ENCODE results near the gene TESPA1. TPM values are rescaled to one million over a fixed set of nuclear protein-coding genes. Genes with fewer than 3 reads are reported as not detected.

Gene TESPA1, protein sequence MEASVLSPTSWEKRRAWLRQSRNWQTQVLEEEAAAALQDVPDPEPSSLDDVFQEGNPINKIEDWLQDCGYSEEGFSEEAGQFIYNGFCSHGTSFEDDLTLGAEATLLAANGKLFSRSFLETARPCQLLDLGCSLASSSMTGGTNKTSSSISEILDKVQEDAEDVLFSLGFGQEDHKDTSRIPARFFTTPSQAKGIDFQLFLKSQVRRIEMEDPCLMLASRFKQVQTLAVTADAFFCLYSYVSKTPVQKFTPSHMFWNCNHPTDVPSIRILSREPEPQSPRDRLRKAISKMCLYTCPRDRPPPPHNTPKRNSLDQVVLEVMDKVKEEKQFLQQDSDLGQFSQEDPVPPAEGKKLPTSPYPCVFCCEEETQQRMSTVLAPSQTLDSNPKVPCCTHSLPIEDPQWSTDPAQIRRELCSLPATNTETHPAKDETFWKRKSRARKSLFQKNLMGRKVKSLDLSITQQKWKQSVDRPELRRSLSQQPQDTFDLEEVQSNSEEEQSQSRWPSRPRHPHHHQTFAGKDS
- total RNA-seq: 10 to 100 TPM; 86.5 to 95.5 TPM

DNA sequence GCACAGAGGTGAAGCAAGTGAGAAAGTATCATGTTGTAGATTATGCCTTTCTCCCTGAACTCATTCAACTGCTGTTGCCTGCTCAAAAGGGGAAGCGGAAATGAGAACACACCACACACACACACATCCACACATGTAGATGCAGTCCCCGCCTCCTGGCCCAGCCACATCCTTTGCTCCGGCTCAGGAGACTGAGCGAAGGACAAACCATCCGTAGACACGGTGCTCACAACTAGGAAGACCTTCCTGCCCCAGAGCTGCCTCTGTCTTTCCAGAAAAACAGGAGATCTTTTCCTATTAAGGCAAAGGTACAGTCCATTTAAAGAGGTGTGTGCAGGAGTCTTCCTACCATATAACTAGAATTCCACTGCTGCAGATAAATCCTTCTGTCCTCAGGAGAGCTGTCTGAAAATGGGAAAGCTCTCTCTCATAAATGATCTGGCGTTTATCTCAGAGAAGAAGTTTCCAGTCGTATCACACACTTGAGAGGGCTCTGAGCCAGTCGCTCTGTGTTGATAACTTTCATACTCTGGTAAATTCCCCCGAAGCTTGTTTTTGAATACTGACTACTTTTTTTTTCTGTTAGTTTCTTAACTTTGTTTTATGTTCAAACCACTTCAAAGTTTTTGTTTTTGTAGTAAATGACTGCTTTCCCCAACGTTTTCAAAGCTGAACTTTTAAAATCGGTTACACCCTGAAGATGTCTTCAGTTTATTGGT, at the start of gene TESPA1:
TSS of gene TESPA1 (minus strand) at position 105 of the 719 bp plus-strand sequence. CDS start 10,200 bp downstream, outside the sequence.
- peaks cover 79% of the 10 kb centered on the region for H3K4me1 Mint-ChIP-seq (ENCODE audit: low read depth)
- DNase-seq (peak; percentile 86 to 89), ATAC-seq (replicated peaks in 1 of 2) (peak; percentile 87 to 92)
- peak within 1 kb of the TSS; percentile 97 for H3K27ac Mint-ChIP-seq
- no peaks in the 10 kb centered on the region for H3K27me3 Mint-ChIP-seq (ENCODE audit: low read depth)
- peak within 1 kb of the TSS; percentile 78 to 94 for H3K4me3 Mint-ChIP-seq
- H3K36me3 Mint-ChIP-seq (ENCODE audit: insufficient read depth in 2 of 2): peaks cover 18 to 19% of the 10 kb centered on the region in 2 donors
- no peaks in the 10 kb centered on the region for H3K9me3 Mint-ChIP-seq

DNA sequence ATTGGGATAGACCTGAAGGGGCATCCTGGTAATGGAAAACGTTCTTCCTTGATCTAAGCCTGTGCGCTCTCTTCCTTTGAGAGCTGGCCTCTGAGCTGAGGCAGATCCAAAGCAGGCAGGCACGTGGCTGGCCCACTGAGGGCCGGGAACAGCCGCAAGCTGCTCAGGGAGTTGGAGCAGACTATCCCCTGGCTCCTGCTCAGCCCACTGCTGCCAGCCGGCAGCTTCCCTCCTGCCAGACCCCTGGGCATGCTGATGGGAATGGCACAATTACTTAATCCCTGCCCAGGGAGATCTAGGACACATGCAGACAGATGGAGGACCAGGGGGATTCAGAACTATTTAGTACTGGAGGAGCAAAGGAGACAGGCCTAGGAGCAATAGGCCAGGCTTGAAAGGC, 49.7 kb upstream of the TESPA1 start:
- ATAC-seq (replicated peaks in 1 of 2) (no peak), DNase-seq (no peak)
- Mint-ChIP-seq H3K36me3 (ENCODE audit: insufficient read depth in 2 of 2) (no peaks in the 10 kb centered on the region), H3K9me3 (no peaks in the 10 kb centered on the region), H3K27me3 (ENCODE audit: low read depth) (peaks cover 5% of the 10 kb centered on the region), H3K27ac (no peak overlapping the region), H3K4me1 (ENCODE audit: low read depth) (peaks cover 23% of the 10 kb centered on the region), H3K4me3 (no peak overlapping the region)

DNA sequence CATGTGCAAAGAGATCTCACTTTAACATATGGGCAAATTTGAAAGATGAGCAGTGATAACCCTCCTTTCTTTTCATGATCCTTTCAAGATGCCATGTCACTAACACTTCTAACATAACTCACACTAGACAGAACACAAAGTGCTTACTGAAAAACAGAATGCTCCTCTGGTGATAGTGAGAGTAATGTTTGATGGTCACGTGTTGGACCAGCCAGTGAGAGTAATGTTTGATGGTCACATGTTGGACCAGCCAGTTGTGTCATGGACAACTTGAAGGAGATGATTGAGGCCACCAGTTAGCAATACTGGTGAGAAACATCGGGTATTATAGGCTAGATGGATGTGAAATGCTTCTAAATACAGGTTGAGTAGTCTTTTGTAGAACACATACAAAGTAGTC, 40.9 kb upstream of the TESPA1 start:
- H3K4me3 Mint-ChIP-seq: no peak overlapping the region
- H3K27ac Mint-ChIP-seq: no peak overlapping the region
- H3K4me1 Mint-ChIP-seq (ENCODE audit: low read depth): peaks cover under 1% of the 10 kb centered on the region
- ATAC-seq (replicated peaks in 1 of 2): no peak
- no peaks in the 10 kb centered on the region for H3K36me3 Mint-ChIP-seq (ENCODE audit: insufficient read depth in 2 of 2)
- no peak for DNase-seq
- H3K27me3 Mint-ChIP-seq (ENCODE audit: low read depth): peaks cover 25% of the 10 kb centered on the region
- peaks cover 0 to 2% of the 10 kb centered on the region in 2 donors for H3K9me3 Mint-ChIP-seq

DNA sequence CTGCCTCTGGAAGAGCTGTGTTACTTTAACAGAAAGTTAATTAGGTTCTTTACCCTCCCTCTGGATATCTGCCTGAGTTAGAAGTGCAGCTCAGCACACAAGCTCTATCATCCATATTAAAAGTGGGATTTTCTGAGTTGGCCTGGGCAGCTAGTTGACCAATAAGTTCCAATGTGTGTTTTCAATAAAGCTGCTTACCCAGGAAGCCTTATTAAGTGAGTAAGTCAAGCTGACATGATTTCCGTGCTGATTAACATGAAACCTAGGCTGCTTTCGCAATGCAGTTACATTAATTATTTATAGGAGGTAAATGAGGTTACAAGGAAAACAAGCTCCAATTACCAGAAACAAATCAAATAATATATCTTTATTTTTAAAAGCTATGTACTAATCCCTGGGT, 40.0 kb upstream of the TESPA1 start:
- H3K9me3 Mint-ChIP-seq: peaks cover 0 to 2% of the 10 kb centered on the region in 2 donors
- H3K27ac Mint-ChIP-seq: no peak overlapping the region
- DNase-seq (no peak), ATAC-seq (replicated peaks in 1 of 2) (no peak)
- H3K36me3 Mint-ChIP-seq (ENCODE audit: insufficient read depth in 2 of 2): no peaks in the 10 kb centered on the region
- peaks cover 10% of the 10 kb centered on the region for H3K4me1 Mint-ChIP-seq (ENCODE audit: low read depth)
- no peak overlapping the region for H3K4me3 Mint-ChIP-seq
- peaks cover 29% of the 10 kb centered on the region for H3K27me3 Mint-ChIP-seq (ENCODE audit: low read depth)

DNA sequence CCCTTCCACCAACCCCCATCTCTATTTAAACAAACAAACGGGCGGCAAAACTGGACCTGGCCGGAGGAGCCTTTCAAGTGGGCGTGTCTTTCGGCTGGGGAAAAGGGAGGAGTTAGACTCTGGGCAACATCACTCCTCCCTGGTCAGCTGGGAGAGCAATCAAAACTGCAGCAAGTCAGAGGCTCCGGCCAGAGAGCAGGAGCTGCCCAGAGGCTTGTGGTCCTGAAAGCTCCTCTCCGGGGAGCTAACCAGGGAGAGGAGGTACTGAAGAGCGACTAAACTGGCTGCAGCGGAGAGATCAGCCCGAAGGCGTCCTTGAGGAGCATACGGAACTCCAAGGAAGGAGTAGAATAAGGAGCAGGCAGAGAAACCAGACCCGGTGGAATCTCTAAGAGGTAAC, 35.2 kb upstream of the TESPA1 start, which contains the start of gene NEUROD4:
TSS of gene NEUROD4 (plus strand) at position 191 of the 400 bp plus-strand sequence. CDS start 6,466 bp downstream, outside the sequence.
- no peaks in the 10 kb centered on the region for H3K9me3 Mint-ChIP-seq
- DNase-seq (peak; percentile 9 to 13), ATAC-seq (replicated peaks in 1 of 2) (peak in 1 of 2 donors; percentile 48)
- peaks cover 13% of the 10 kb centered on the region for H3K4me1 Mint-ChIP-seq (ENCODE audit: low read depth)
- H3K4me3 Mint-ChIP-seq: peak within 1 kb of the TSS in 1 of 2 donors; percentile 43
- H3K27me3 Mint-ChIP-seq (ENCODE audit: low read depth): peaks cover 39% of the 10 kb centered on the region
- H3K36me3 Mint-ChIP-seq (ENCODE audit: insufficient read depth in 2 of 2): no peaks in the 10 kb centered on the region
- H3K27ac Mint-ChIP-seq: no peak within 1 kb of the TSS

DNA sequence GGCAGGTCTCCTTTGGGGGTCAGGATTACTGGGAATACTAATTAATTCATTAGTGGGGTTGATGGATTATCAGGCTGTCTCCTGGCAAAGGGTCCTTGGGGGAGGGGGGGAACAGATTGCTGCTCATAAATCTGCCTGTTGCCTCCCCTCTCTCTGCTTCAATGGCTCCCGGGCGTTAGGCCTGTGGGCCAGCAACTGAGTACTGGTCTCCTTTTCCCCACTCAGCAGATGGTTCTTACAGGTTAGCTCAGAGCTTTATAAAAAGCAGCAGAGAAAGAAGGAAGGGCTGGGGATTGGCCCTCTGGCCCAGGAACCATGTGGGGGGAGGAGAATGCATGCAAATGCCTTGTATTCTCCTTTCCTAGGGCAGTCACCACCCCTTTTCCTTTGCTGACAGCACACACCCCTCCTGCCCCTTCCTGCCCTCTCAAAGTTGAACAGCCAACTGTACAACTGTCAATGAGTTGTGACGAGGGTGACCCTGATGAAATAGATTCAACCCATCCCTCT, 32.9 kb upstream of the TESPA1 start:
- Mint-ChIP-seq H3K27me3 (ENCODE audit: low read depth) (peaks cover 32% of the 10 kb centered on the region), H3K4me1 (ENCODE audit: low read depth) (peaks cover 13% of the 10 kb centered on the region), H3K4me3 (no peak overlapping the region), H3K36me3 (ENCODE audit: insufficient read depth in 2 of 2) (peaks cover 4 to 5% of the 10 kb centered on the region in 2 donors), H3K9me3 (peaks cover 0 to 7% of the 10 kb centered on the region in 2 donors), H3K27ac (no peak overlapping the region)
- ATAC-seq (replicated peaks in 1 of 2) (no peak), DNase-seq (no peak)

DNA sequence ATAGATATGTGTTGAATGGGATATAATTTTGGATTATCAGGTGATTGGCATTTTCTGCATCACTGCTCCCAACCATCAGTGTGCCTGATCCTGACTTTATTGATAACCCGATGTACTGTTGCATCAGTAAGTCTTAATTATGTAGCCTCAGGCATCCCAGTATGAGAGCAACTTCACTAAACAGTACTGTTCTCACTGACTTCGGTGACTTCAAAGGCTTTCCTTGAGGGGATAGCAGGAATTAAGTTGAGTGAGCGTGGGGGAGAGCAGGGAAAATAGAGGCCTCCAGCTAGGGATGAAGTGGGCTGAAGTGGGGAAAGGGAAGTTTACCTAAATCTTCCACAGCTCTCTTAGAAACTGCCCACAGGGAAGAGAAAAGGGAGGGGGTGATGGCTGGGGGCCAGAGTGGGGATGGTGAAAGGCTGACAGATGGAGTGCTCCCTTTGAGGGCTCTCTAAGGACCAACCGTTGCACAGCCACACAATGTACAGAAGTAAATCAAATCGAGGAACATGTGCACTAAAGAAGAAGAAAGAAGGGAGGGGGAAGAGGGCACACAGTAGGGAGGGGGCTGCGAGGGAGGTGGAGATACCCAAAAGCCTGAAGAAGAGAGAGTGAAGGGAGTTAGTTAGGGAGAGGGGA, 24.5 kb upstream of the TESPA1 start:
- Mint-ChIP-seq H3K9me3 (peaks cover 3 to 10% of the 10 kb centered on the region in 2 donors), H3K4me3 (no peak overlapping the region), H3K36me3 (ENCODE audit: insufficient read depth in 2 of 2) (peaks cover 7 to 8% of the 10 kb centered on the region in 2 donors), H3K27me3 (ENCODE audit: low read depth) (peaks cover 13% of the 10 kb centered on the region), H3K27ac (no peak overlapping the region), H3K4me1 (ENCODE audit: low read depth) (no peaks in the 10 kb centered on the region)
- DNase-seq (no peak), ATAC-seq (replicated peaks in 1 of 2) (no peak)

DNA sequence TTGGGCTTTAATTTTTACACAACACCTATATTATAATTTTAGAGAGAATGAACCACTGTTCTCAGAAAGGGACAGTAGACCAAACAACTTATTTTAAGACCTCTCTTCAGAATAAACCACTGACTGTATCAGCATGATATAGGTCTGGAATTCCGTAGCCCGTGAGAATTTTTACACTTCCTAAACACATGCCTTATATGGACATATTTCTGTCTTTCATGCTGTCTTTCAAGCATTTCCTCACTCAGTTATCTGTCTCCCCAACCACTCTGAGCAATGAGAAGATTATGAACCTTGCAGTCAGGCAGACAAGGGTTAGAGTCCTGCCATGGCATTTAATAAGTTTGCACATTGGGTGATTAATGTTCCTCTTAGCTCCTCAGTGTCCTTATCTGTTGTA, 17.8 kb upstream of the TESPA1 start:
- Mint-ChIP-seq H3K27me3 (ENCODE audit: low read depth) (no peaks in the 10 kb centered on the region), H3K27ac (no peak overlapping the region), H3K36me3 (ENCODE audit: insufficient read depth in 2 of 2) (peaks cover 3 to 5% of the 10 kb centered on the region in 2 donors), H3K9me3 (peaks cover 3 to 4% of the 10 kb centered on the region in 2 donors), H3K4me1 (ENCODE audit: low read depth) (peaks cover 10% of the 10 kb centered on the region), H3K4me3 (no peak overlapping the region)
- ATAC-seq (replicated peaks in 1 of 2) (no peak), DNase-seq (no peak)

DNA sequence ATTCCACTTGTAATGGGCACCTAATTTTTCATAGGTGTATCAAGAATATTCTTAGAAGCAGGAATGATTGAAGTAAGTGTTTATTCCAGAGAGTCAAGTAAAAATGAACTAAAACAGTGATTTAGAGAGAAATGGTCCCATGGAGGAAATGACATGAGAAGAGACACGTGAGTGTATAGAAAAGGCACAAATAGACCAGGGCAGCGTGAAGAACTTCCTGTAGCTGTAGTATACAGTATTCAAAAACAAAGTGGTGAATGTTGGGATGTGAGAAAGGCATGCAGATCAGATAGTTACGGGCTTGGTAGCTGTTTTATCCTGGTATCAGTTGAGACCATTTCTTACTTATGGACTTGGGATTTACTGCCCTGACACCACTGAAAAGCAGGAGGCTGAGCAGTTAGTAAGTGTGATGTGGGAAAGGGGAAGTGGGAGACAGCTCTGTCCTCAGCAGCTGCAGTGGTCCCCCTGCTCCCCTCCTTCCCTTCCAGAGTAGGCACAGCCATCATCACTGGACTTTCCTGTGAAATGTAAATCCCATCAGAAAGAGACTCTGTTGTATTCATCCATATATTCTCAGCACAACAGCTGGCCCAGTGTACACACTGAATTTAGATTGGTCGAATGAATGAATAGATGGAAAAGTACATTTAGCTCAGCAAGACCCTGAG, 16.8 kb upstream of the TESPA1 start:
- Mint-ChIP-seq H3K9me3 (peaks cover 3 to 4% of the 10 kb centered on the region in 2 donors), H3K36me3 (ENCODE audit: insufficient read depth in 2 of 2) (peaks cover 0 to 5% of the 10 kb centered on the region in 2 donors), H3K27ac (peak overlapping the region; percentile 6), H3K27me3 (ENCODE audit: low read depth) (no peaks in the 10 kb centered on the region), H3K4me3 (no peak overlapping the region), H3K4me1 (ENCODE audit: low read depth) (peaks cover 10% of the 10 kb centered on the region)
- DNase-seq (no peak), ATAC-seq (replicated peaks in 1 of 2) (no peak)

DNA sequence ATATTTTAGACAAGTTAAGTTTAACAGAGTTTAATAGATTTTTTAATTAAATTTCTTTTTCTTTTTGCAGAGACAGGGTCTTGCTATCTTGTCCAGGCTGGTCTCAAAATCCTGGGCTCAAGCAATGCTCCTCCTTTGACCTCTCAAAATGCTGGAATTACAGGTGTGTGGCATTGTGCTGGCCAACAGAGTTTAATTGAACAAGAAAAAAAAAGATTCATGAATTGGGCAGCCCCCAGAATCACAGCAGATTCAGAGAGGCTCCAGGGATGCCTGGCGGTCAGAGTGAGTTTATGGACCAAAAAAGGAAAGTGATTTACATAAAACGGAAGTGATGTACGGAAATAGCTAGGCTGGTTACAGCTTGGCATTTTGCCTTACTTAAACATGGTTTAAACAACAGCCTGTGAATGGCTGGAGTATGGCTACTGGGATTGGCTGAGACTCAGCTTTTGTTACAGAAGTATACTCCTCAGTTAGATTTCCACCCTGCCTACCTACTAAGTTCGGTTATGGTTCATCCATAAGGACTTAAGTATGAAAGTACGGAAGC, 14.5 kb upstream of the TESPA1 start:
- no peak for ATAC-seq (replicated peaks in 1 of 2)

DNA sequence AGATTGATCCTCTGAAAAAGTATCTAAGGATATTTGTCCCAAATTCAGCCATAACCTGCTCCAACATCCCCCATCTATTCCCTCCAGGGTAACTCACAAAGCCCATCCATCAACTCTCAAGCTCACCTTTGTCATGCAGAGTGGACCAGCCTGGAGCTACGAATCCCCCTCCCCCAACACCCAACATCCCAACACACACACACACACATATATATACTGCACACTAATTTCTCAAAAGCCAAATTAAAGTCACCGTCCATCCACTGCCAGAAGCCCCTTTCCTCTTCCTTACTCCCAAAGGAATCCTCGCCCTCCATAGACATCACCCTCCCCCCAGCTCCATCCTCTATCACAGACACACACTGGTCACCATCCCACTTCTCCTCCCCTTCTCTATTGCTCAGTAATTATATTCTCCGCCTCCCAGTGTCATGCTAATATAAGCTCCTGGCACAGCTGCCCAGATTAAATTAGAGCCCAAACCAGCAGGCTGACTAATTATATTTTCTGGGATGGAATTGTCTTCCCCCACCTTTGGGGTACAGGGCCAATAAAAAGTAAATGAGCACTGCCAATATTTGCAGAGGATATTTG, 13.5 kb upstream of the TESPA1 start:
- Mint-ChIP-seq H3K27me3 (ENCODE audit: low read depth) (no peaks in the 10 kb centered on the region), H3K9me3 (no peaks in the 10 kb centered on the region), H3K36me3 (ENCODE audit: insufficient read depth in 2 of 2) (no peaks in the 10 kb centered on the region), H3K27ac (no peak overlapping the region), H3K4me1 (ENCODE audit: low read depth) (peaks cover 15% of the 10 kb centered on the region), H3K4me3 (no peak overlapping the region)
- no peak for ATAC-seq (replicated peaks in 1 of 2)
- no peak for DNase-seq

More for the DNA sequence above, 14.5 kb upstream of the TESPA1 start:
- Mint-ChIP-seq H3K36me3 (ENCODE audit: insufficient read depth in 2 of 2) (no peaks in the 10 kb centered on the region), H3K27me3 (ENCODE audit: low read depth) (no peaks in the 10 kb centered on the region), H3K4me1 (ENCODE audit: low read depth) (peaks cover 10% of the 10 kb centered on the region), H3K27ac (no peak overlapping the region), H3K4me3 (no peak overlapping the region), H3K9me3 (no peaks in the 10 kb centered on the region)
- no peak for DNase-seq

DNA sequence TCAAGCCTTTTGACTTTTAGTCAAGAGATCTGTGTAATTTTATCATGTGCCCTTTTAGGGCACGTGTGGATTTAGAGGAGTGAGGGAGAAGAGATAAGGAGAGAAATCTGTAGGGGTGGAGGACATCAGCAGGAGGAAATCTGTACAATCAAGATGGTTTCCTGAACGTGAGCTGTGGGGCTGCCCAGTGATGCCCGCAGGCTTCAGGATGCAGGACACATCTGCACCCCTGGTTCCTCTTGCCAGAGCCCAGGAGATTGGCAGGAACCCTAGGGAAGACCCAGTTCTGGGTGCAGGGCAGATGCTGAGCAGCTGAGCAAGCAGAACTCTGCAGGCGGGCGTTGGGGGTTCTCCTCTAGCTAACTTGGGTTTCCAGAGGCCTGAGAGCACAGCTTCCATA, 11.6 kb upstream of the TESPA1 start:
- no peaks in the 10 kb centered on the region for H3K9me3 Mint-ChIP-seq
- no peaks in the 10 kb centered on the region for H3K27me3 Mint-ChIP-seq (ENCODE audit: low read depth)
- H3K4me3 Mint-ChIP-seq: no peak overlapping the region
- peaks cover 20% of the 10 kb centered on the region for H3K4me1 Mint-ChIP-seq (ENCODE audit: low read depth)
- H3K36me3 Mint-ChIP-seq (ENCODE audit: insufficient read depth in 2 of 2): no peaks in the 10 kb centered on the region
- no peak overlapping the region for H3K27ac Mint-ChIP-seq
- ATAC-seq (replicated peaks in 1 of 2) (no peak), DNase-seq (no peak)

All from activated T-cell treated with anti-CD3 and anti-CD28 coated beads, Interleukin-2, amount 50 U/mL, for 72 hours (primary cell).